Caco-2 (cell line): ENCODE data around the gene DENND1A. TPM values are rescaled to one million over a fixed set of nuclear protein-coding genes. Genes with fewer than 3 reads are reported as not detected.

Experiments
- BruUV-seq: library from RNA; stranded (reverse); fragments of 400-500 nt; replicated peaks from 2 replicates; lab custom pipeline; 2021; lab: Mats Ljungman, UMichigan
- CTCF ChIA-PET: fragments of 300-600 bp; sonication (Branson Sonifier 250); formaldehyde crosslinking; loops from one replicate; lab custom pipeline; 2022; ENCODE audit warnings: antibody characterized with exemption; lab: Charles Lee
- POLR2A ChIA-PET: fragments of 300-600 bp; sonication (Branson Sonifier 250); formaldehyde crosslinking; loops from one replicate; lab custom pipeline; 2022; ENCODE audit warnings: antibody characterized with exemption; lab: Charles Lee
- DNase-seq, 2 experiments: peaks; one replicate each; pipeline versions ENCODE4 v3.0.0 to v3.0.0-alpha.2; 2020 to 2022
- H3K27me3 ChIP-seq: replicated peaks from 2 replicates; pipeline ENCODE4 v1.6.0; 2011; ENCODE audit warnings: low read length; ENCODE audit not compliant: control insufficient read depth, insufficient read depth
- H3K36me3 ChIP-seq: 2 replicates; pipeline ENCODE4 v1.5.1; 2011; ENCODE audit warnings: low read length; ENCODE audit not compliant: control insufficient read depth, insufficient read depth
- H3K4me1 ChIP-seq: fragments of 250-450 bp; sonication (Bioruptor Pico); 2 replicates; pipeline ENCODE4 v1.5.1; 2020; ENCODE audit warnings: mild to moderate bottlenecking
- H3K4me3 ChIP-seq: 2 replicates; pipeline ENCODE4 v1.5.1; 2011; ENCODE audit warnings: low read depth, mild to moderate bottlenecking, control low read depth, low read length
- H3K9me3 ChIP-seq: fragments of 250-450 bp; sonication (Bioruptor Pico); 2 replicates; pipeline ENCODE4 v1.5.1; 2020; ENCODE audit warnings: mild to moderate bottlenecking, moderate library complexity
- H3K27ac Mint-ChIP-seq: one replicate; pipeline ENCODE4 v1.8.0; 2022; ENCODE audit warnings: mixed read lengths; ENCODE audit not compliant: unreplicated experiment
- H3K27me3 Mint-ChIP-seq: one replicate; pipeline ENCODE4 v1.8.0; 2022; ENCODE audit warnings: mixed read lengths; ENCODE audit not compliant: insufficient read depth, unreplicated experiment
- H3K36me3 Mint-ChIP-seq: one replicate; pipeline ENCODE4 v1.8.0; 2022; ENCODE audit warnings: mild to moderate bottlenecking, mixed read lengths; ENCODE audit not compliant: insufficient read depth, unreplicated experiment
- H3K4me1 Mint-ChIP-seq: one replicate; pipeline ENCODE4 v1.8.0; 2022; ENCODE audit warnings: low read depth, mixed read lengths; ENCODE audit not compliant: unreplicated experiment
- H3K4me3 Mint-ChIP-seq: one replicate; pipeline ENCODE4 v1.8.0; 2022; ENCODE audit warnings: mild to moderate bottlenecking, moderate library complexity, mixed read lengths; ENCODE audit not compliant: unreplicated experiment
- H3K9me3 Mint-ChIP-seq: one replicate; pipeline ENCODE4 v1.8.0; 2022; ENCODE audit warnings: mixed read lengths; ENCODE audit not compliant: unreplicated experiment
- CTCF ChIP-seq, 2 experiments: fragments of 200-600 bp in 1 of 2; IDR thresholded peaks; 1 replicate in 1 of 2; 2 replicates in 1 of 2; pipeline versions ENCODE4 v1.5.1 to v1.8.0; 2011 to 2022; ENCODE audit warnings: antibody characterized with exemption in 1 of 2, control low read depth in 1 of 2, inconsistent platforms in 1 of 2, low read depth in 1 of 2, low read length in 1 of 2, mild to moderate bottlenecking in 1 of 2, moderate library complexity in 1 of 2; ENCODE audit not compliant: insufficient read depth in 1 of 2, severe bottlenecking in 1 of 2, unreplicated experiment in 1 of 2
- intact Hi-C: fragments of 100-400 bp; cut with micrococcal nuclease; formaldehyde crosslinking; loops from one replicate; pipeline ENCODE4 v1.10.0; 2022; ENCODE audit not compliant: unreplicated experiment
- total RNA-seq: library from RNA; stranded (reverse); gene quantifications from 2 replicates; pipeline ENCODE4 v1.2.3, GENCODE V29; 2022

The DENND1A gene
- total RNA-seq, 1 experiment from 2014 or later: 41.6 TPM

- no TSS peak for BruUV-seq
These were observed 373.2 kb downstream of the DENND1A start for GRCh38 chr9:123556464-123557435.

GRCh38 chr9:123555646-123556045 is 374.3 kb downstream of the DENND1A start:
- H3K4me3 ChIP-seq: no peak overlapping the region
- H3K9me3 ChIP-seq: no peaks in the 10 kb centered on the region
- no peak overlapping the region for H3K27ac Mint-ChIP-seq
- POLR2A ChIA-PET: no interaction called here
- H3K4me1 Mint-ChIP-seq: no peaks in the 10 kb centered on the region
- H3K27me3 ChIP-seq: no peaks in the 10 kb centered on the region
- CTCF ChIA-PET: no interaction called here
- no peaks in the 10 kb centered on the region for H3K27me3 Mint-ChIP-seq
- no peak for DNase-seq
- no peak for TF ChIP-seq CTCF (IDR thresholded peaks at IDR 0.05; ENCODE audit: insufficient read depth in 1 of 2, low read depth in 1 of 2, low read length in 1 of 2, severe bottlenecking in 1 of 2, unreplicated experiment in 1 of 2)
- no peaks in the 10 kb centered on the region for H3K9me3 Mint-ChIP-seq
- peaks cover 22% of the 10 kb centered on the region for H3K36me3 Mint-ChIP-seq
- no peaks in the 10 kb centered on the region; the same call in 1 of the 2 replicates for H3K4me1 ChIP-seq
- intact Hi-C loops: no loop called here
- no TSS peak for BruUV-seq
- no peaks in the 10 kb centered on the region for H3K36me3 ChIP-seq
- no peak overlapping the region for H3K4me3 Mint-ChIP-seq

More at GRCh38 chr9:123556464-123557435, 373.2 kb downstream of the DENND1A start:
- Mint-ChIP-seq H3K9me3 (no peaks in the 10 kb centered on the region), H3K27ac (no peak overlapping the region), H3K27me3 (no peaks in the 10 kb centered on the region), H3K4me3 (no peak overlapping the region), H3K4me1 (no peaks in the 10 kb centered on the region), H3K36me3 (peaks cover 21% of the 10 kb centered on the region)
- no peak for TF ChIP-seq CTCF (IDR thresholded peaks at IDR 0.05; ENCODE audit: insufficient read depth in 1 of 2, low read depth in 1 of 2, low read length in 1 of 2, severe bottlenecking in 1 of 2, unreplicated experiment in 1 of 2)
- Histone ChIP-seq H3K9me3 (no peaks in the 10 kb centered on the region), H3K36me3 (no peaks in the 10 kb centered on the region), H3K27me3 (no peaks in the 10 kb centered on the region), H3K4me1 (no peaks in the 10 kb centered on the region; the same call in 1 of the 2 replicates), H3K4me3 (no peak overlapping the region)
- ChIA-PET POLR2A (no interaction called here), CTCF (no interaction called here)
- intact Hi-C loops: no loop called here
- no peak for DNase-seq

GRCh38 chr9:123552530-123552929 is 377.4 kb downstream of the DENND1A start:
- H3K4me3 Mint-ChIP-seq: no peak overlapping the region
- Histone ChIP-seq H3K4me1 (no peaks in the 10 kb centered on the region), H3K36me3 (no peaks in the 10 kb centered on the region; the same call in 1 of the 2 replicates), H3K4me3 (no peak overlapping the region), H3K27me3 (no peaks in the 10 kb centered on the region), H3K9me3 (no peaks in the 10 kb centered on the region)
- no peaks in the 10 kb centered on the region for H3K9me3 Mint-ChIP-seq
- H3K36me3 Mint-ChIP-seq: peaks cover 19% of the 10 kb centered on the region
- ChIA-PET POLR2A (no interaction called here), CTCF (no interaction called here)
- no peaks in the 10 kb centered on the region for H3K4me1 Mint-ChIP-seq
- no peak overlapping the region for H3K27ac Mint-ChIP-seq
- no peak for TF ChIP-seq CTCF (IDR thresholded peaks at IDR 0.05; ENCODE audit: insufficient read depth in 1 of 2, low read depth in 1 of 2, low read length in 1 of 2, severe bottlenecking in 1 of 2, unreplicated experiment in 1 of 2)
- DNase-seq: no peak
- no TSS peak for BruUV-seq
- intact Hi-C loops: no loop called here
- H3K27me3 Mint-ChIP-seq: no peaks in the 10 kb centered on the region
